Stimulated activated CD4-positive, alpha-beta T cell treated with anti-CD3 and anti-CD28 coated beads, Interleukin-12 subunit alpha, Interleukin-12 subunit beta, amount 100 ng/mL, for 24 hours (primary cell): ENCODE results near the gene PFN3.

Source experiments
- DNase-seq, 2 experiments: peaks; one replicate each; pipeline ENCODE4 v3.0.0-alpha.2; 2020; ENCODE audit warnings: low read depth in 2 of 2

PFN3 gene

GRCh38 chr5:177399997-177400868, at the start of gene PFN3:
TSS of gene PFN3 (minus strand) at chr5:177400661. CDS start at chr5:177400576, 85 bp downstream.
- no peak for DNase-seq

GRCh38 chr5:177449140-177450061, 48.9 kb upstream of the PFN3 start:
- no peak for DNase-seq

GRCh38 chr5:177448244-177448950, 47.9 kb upstream of the PFN3 start:
- no peak for DNase-seq

- DNase-seq: no peak
Observed at GRCh38 chr5:177447611-177448243, 47.3 kb upstream of the PFN3 start.

GRCh38 chr5:177447066-177447610, 46.7 kb upstream of the PFN3 start:
- DNase-seq: peak in 1 of 2 experiments; percentile 56

- peak; percentile 48 to 55 for DNase-seq
Observed at GRCh38 chr5:177446200-177447065, 46.0 kb upstream of the PFN3 start, which contains the start of gene PRR7. TSS of gene PRR7 (plus strand) at chr5:177446814. CDS start at chr5:177455068, 8,254 bp downstream.

GRCh38 chr5:177445917-177446199, 45.4 kb upstream of the PFN3 start:
- no peak for DNase-seq

GRCh38 chr5:177445052-177445916, 44.8 kb upstream of the PFN3 start:
- no peak for DNase-seq

GRCh38 chr5:177444106-177445051, 43.9 kb upstream of the PFN3 start:
- DNase-seq: no peak

GRCh38 chr5:177443144-177443983, 42.9 kb upstream of the PFN3 start:
- DNase-seq: no peak

- DNase-seq: no peak
Observed at GRCh38 chr5:177442066-177442826, 41.8 kb upstream of the PFN3 start.

GRCh38 chr5:177440990-177441780, 40.7 kb upstream of the PFN3 start:
- DNase-seq: no peak

- no peak for DNase-seq
Observed at GRCh38 chr5:177440211-177440989, 39.9 kb upstream of the PFN3 start.

GRCh38 chr5:177439518-177440053, 39.1 kb upstream of the PFN3 start:
- DNase-seq: no peak
